HG03571 (cell line): ENCODE data around the gene CTNNA3.
A peak's percentile ranks its signal among the peaks of the same experiment; 100 is the strongest.

Source experiments
- ATAC-seq: cut with Tn5 transposase; IDR thresholded peaks from one replicate; pipeline ENCODE4 v1.9.1; 2021; ENCODE audit not compliant: unreplicated experiment

CTNNA3 gene

DNA sequence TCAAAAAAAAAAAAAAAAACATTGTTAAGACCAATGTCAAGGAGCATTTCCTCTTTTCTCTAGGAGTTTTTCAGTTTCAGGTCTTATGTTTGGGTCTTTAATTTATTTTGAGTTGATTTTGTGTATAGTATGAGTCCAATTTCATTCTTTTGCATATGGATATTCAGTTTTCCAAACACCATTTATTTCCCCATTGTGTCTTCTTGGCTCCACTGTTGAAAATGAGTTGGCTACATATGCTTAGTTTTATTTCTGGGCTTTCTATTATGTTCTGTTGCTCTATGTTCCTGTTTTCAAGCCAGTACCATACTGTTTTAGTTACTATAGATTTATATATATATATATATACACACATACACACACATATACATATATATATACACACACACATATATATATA is 1506.7 kb downstream of the CTNNA3 start:
- no peak for ATAC-seq

DNA sequence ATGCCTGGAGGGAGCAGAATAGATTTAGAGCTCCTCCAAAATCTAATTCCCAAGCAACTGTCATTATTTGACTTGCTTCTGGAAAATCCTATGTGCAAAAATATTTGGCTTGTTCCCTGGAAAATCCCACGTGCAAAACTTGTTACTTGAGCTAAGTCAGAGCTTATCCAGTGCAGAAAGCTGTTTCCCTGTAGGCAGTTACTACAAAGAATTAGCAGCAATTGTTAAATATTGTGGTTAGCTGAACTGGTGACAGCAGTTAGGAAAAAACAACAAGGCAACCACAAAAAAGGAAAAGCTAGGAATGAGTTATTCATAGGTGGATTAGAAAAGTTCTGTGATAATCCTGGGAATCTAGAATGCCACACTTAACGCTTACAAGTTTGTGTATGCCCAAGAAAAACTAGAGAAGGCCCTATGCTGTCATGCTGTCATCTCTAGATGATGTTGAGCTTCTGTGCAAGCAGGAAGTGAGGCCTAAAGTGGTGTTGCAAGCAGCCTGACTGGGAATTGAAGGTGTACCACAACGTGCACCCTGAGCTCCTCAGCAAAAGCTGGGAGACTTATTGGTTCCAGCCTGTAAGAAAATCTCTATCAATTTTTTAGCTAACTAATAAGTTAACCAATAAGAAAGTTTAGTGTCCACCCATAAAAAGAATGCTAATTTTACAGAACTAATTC is 1508.8 kb downstream of the CTNNA3 start:
- no peak for ATAC-seq

DNA sequence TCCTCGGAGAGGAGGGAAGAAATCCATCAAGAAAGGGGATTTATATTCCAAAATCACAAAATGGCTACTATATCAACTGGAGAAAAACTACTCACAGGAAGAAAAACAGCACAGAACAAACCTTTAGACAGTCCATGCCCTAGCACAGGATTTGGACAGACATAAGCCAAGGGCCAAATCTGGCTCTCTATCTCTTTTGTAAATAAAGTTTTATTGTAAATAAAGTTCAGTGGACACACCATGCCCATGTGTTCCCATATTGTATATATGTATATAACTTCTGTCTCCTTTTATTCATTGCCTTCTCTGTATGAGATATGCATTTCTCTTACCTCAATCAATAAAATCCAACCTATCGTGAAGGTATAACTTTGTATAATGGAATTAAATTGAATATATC is 1513.0 kb downstream of the CTNNA3 start:
- ATAC-seq, result no peak

DNA sequence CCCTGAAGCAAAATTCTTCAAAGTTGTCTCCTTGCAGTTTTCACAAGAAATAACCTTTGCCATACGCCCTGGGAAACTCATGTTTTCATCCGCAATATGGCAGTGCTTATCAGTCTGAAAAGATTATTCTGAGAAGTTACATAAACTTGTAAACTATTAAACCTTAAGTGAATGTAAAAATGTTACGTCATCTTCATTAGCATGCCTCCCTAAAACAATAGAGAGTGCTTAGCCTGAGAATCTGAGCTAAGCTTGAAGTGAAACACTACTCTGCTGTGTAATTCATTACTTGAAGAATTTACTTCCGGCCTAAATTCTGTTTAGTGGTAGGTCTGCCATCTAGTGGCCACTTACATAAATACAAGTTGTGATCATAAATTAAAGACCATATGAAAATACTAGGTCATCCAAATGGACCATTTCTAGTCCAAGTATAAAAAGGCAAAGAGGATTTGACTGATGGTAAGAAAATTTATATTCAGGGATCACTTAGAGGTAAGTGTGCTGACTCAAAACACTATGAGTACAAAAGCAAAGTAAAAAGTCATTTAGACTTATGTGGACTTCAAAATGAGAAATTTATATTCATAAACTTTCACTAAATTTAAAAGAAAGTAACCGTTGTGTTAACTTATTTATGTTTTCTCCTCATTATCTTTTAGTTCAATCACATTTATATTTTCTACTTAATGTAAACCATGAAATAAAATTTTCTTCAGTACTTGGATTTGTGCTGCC is 1515.2 kb downstream of the CTNNA3 start:
- peak; percentile 91 for ATAC-seq

DNA sequence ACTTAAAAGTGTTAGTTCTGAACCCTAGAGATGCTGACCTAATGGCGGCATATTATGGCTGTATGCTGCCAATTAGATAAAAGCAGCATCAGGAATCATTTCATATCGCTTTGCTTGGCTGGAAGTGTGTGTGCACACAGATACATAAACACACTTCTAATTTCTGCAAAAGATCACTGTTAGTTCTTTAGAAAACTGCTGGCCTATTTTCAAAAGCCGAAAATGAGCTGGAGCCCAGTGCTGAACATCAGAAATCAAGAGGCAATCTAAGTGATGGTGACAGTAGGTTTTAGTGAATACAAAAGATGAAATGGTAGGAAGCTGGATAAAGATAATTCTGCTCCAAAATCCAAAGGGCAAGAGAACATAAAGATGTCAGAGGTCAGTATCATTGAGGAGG is 1516.0 kb downstream of the CTNNA3 start:
- ATAC-seq, result no peak

DNA sequence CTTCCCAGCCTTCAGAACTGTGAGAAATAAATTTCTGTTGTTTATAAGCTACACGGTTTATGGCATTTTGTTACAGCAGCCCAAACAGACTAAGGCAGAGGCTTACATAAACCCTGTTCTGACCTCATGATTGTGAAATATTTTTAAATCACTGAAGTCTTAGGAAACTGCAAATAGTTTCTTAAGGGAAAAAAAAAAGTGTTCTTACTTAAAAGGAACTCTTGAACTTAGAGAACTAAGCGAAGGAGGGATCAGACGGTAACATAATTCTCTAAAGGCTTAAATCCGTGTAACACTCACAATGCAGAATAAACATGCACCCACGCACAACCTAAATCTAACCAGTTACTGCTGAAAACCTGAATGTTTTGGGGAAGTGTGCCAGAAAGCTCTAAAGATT is 1519.2 kb downstream of the CTNNA3 start:
- ATAC-seq, result no peak

DNA sequence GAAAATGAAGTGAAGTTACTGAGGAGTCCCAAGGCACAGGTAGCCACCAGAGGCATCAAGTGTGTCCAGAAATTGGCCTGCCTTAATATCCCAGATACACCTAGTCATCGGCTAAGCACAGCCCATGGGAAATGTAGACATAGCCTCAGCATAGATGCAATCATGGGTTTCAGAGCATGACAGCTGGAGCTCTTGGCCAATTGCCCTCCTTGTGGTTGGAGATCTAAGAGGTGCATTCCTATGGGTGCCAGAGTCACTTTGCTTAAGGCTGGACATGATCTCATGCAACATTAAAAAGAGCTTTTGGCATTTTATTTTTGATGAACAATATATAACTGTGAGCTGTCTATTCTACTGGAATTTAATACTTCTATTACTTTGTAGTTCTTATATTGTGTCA is 1528.2 kb downstream of the CTNNA3 start:
- ATAC-seq, result no peak

DNA sequence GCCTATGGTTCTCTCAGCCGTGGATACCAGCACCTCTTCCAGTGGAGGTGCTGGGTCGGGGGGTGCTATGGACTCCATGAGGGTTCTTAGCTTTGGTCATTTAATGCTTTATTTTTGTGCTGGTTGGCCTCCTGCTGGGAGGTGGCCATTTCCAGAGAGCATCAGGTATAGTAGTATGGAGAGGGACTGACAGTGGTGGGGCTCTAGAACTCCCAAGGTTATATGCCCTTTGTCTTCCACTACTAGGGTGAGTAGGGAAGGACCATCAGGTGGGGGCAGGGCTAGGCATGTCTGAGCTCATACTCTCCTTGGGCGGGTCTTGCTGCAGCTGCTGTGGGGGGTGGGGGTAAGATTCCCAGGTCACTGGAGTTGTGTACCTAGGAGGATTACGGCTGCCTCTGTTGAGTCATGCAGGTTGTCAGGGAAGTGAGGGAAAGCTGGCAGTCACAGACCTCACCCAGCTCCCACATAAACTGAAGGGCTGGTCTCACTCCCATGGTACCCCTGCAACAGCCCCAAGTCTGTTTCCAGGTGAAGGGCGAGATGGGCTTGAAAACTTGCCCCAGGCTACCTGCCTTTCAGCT is 1533.3 kb downstream of the CTNNA3 start:
- ATAC-seq, result no peak

DNA sequence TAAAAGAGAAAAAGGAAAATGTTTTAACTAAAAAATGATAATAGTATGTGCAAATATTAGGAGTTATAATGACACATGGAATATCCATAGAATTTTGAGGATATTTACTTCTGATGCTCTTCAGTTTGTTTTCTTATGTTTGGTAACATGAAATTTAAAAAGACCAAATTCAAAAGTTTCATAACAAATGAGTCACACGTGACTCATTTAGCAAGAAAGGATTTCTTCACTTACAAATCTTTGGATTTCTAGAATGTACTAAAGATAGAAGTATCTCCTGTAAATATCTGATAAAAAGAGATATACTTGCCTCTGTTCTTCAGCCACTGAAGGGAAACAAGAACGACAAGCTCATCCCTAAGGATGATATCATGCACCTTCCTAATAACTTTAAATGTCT is 1544.6 kb downstream of the CTNNA3 start:
- ATAC-seq, result no peak

DNA sequence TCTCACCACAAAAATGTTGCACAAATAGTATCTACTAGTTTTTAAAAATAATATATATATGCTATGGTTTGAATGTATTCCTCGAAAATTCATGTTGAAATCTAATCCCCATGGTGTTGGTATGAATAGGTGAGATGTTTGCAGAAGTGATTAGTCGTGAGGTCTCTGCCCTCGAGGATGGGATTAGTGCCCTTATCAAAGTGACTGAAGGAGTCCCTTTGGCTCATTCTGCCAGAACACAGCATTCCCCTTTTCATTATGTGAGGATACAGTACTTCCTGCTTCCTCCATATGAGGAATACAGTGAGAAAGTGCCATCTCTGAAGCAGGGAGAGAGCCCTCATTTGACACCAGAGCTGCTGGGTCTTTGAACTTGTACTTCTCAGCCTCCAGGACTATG is 1547.7 kb downstream of the CTNNA3 start:
- ATAC-seq, result no peak

DNA sequence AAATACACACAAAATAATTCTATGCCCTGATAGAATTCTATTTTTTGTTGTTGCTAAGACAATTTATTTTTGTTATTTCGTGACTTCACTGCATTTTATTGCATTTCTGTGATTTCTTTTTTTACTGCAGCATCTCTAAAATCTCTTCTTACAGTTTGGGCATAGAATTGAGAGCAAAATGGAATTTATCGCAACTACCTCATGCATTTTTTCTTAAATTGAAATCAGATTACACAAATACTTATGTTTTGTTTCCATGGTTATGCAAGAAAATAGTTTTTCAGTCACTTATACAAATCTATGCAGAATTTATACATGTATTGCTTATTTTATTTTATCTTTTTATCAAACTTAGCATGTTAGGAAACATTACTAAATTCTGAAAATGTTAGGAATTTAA is 1552.0 kb downstream of the CTNNA3 start:
- ATAC-seq, result no peak

DNA sequence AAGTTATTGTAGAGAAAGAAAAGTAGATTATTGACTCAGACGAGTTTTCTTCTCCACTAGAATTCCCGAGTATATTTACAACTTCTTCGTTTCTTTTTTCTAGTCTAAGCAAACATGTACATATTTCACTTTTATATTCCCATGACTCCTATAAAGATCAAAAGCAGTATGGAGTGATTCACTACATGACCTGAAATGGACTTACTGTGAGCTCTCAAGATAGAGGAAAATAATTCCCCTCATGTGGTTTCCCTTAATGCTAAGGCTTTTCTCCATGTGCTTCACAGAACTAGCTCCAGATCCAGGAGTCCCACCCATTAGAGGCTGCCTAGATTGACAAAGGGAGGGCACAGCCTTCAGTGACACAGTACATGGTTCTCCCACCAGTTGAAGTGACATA is 1593.2 kb downstream of the CTNNA3 start:
- ATAC-seq, result no peak

DNA sequence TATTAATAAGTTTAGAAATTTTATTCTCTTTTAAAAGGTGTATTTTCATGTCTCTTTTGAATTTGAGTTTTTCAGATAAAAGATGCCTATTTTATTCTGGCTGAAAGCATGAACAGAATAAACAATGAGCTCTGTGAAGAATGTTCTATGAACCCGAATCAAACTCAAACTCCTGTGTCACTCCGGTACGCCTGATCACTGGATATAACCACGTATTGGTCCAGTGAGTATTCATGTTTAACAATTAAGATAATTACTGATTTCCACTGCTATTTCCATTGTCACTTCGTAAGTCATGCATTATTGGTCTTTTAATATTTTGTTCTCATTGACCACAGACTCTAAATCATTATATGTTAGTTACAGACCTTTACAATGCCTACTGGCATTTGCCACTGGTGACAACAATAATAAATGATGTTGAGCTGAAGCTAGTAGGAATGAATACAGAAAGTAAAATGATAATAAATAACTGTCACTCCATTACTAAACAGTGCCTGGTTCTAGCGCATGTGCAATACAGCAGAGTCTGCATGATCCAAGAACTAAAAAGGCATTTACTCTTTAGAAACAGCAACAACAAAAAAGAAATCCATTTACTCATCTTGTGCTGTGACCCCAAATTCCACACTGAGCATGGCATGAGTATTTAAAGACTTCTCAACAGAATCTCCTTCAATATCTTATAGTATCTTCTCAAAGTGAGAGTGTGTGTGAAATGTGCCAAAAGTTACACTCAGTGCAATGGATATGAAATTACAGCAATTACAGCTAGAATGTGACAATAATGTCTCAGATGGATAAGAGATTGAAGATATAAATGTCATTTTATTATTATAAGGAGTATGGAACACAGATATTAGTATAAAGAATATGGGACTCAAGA is 1597.2 kb downstream of the CTNNA3 start:
- no peak for ATAC-seq

DNA sequence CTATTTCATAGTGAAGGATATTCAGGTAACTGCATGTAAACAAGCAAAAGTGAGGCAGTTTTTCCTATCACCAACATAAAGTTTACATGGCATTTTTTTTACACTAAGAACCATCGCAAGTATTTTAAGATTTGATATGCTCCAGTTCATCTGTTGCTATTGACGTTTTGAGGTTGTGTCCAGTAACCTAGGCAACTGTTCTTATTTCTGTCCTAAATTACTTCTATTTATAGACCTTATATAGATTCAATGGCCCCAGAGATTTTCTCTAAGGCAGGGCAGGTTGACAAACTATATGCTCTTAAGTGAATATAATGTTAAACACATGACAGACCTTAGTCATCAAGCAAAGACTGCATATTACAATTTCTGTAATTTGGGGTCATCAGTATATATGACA is 1600.4 kb downstream of the CTNNA3 start:
- ATAC-seq, result no peak

DNA sequence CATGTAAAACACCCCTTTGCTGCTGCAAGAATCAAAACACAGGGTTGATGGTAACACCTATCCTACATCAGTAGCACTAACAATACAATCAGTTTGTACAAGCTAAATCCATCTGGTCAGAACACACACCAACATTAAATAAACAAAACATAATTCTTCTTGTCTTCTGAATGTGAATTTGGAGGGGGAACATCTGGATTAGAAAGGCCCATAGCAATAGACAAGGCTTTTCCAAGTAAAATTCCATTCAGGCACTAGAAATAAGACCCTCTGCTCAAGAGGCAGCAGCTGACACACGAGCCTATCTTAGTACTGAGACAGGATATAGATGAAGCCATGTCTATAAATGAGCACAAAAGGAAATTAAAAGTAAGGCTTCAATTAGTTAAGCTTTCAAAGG is 1610.1 kb downstream of the CTNNA3 start:
- no peak for ATAC-seq

DNA sequence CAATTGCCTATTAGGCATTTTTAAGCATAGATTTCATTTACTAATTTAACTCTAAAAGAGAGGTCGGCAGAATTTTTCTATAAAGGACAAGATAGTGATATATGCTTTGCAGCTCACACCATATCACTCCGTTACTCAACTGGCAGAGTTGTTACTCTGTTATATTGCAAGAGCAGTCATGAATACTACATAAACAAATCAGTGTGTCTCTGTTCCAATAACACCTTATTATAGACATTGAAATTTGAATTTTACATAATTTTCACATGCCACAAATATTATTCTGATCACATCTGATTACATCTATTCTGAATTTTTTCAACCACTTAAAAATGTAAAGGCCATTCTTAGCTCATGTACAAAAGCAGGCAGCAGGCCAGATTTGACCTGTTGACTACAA is 1624.1 kb downstream of the CTNNA3 start:
- ATAC-seq, result no peak

DNA sequence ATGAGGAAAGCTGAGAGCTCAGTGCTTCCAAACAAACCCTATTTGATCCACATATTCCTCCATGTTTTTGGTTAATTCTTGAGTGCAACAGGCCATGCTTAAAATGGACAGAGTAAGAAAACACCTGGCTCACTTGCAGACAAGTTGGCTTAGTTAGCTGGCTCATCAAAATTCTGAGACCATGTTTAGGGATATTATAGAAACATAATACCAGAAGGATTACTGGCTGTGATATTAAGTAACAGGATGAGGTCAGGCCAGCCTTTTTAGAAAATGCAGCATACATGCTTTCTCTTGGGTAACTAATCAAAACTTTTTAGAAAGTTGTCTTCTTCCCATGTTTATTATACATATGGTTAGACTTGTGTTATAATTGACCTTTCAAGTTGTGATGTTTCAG is 1637.4 kb downstream of the CTNNA3 start:
- ATAC-seq, result no peak

DNA sequence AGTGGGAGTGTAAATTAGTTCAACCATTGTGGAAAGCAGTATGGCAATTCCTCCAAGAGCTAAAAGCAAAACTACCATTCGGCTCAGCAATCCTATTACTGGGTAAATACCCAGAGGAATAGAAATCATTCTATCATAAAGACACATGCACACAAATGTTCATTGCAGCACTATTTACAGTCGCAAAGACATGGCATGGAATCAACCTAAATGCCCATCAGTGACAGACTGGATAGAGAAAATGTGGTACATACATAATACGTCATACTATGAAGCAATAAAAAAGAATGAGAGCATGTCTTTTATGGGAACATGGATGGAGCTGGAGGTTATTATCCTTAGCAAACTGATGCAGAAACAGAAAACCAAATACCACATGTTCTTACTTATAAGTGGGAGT is 1646.7 kb downstream of the CTNNA3 start:
- ATAC-seq, result no peak

DNA sequence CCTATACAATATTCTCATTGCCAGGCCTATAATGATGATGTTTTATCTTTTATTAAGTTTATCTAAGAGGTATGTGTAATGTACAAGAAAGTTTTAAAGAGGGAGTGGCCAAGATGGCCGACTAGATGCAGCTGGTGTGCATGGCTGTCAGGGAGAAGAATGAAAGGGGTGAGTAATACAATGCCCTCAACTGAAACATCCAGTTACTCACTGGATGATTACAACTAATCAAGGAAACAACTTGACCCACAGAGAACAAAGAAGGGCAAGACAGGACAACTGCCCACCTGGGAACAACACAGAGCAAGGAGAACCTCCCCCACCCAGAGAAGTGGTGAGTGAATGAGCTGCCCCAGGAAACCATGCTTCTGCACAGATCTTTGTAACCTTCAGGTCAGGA is 1650.1 kb downstream of the CTNNA3 start:
- no peak for ATAC-seq

DNA sequence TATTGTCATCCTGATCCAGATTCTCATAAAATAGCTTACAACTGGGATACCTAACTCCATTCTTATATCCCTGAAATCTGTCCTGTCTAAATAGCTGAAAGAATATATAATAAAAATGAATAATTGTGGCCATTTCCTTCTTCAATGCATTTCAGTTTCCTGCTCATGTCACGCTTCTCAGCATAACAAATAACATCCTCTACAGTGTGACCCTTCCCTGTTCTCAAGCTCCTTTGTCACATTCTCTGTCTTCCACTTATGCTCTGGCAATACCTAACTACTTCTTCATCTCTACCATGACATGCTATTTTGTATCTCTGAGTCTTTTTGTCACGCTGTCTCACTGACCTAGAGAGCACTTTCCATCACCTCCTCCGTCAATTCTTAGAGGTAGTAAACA is 1654.2 kb downstream of the CTNNA3 start:
- no peak for ATAC-seq

DNA sequence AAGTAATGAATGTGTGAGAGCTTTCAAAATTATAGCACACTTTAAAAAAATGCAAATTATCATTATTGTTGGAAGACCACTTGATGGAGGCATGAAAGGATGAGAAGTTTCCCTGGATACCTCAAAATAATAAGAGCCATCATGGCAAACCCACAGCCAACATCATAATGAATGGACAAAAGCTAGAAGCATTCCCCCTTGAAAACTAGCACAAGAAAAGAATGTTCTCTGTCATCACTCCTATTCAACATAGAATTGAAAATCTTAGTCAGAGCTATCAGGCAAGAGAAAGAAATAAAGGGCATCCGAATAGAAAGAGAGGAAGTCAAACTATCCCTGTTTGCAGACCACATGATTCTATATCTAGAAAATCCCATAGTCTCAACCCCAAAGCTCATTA is 1657.4 kb downstream of the CTNNA3 start:
- no peak for ATAC-seq

DNA sequence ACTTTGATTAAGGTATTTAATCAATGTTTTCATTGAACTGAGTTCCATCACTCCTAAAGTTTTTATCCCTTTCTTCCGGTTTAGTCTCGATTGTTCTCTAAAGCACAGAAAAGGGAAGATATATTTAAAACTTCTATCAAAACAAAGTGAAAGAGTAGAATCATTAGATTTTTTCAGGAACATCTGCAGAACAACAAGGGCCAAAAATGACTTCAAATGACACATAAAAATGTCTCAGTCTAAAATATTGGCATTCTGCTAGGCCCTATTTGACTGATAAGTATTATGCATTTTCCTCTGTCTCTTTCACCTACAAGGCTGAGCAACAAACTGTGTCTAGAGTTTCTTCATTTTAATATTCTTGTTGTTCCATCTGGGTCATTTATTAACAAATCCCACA is 1669.7 kb downstream of the CTNNA3 start:
- no peak for ATAC-seq
